Frontal cortex (tissue), 4 donors: ENCODE results near the gene SASS6. TPM values are rescaled to one million over a fixed set of nuclear protein-coding genes. Genes with fewer than 3 reads are reported as not detected.
"Not testable (repeated sequence)": the region's sequence is repeated elsewhere in the genome, so short reads cannot be mapped to it uniquely, and the experiment has no call there.

Experiments used
- DNase-seq, 2 donors: peaks; one replicate each; pipeline ENCODE4 v3.0.0; 2012; ENCODE audit warnings: low spot score in 2 of 2
- FAIRE-seq: peaks from 2 replicates; lab custom pipeline; 2012; peaks lifted over from hg19 to GRCh38; lab: Jason Lieb, UNC
- small RNA-seq: library from RNA; depleted of rRNA; stranded (forward); fragments of <200 nt; gene quantifications from one replicate; pipeline ENCODE3, GENCODE V24; 2014
- total RNA-seq: library from RNA; depleted of rRNA; stranded (reverse); fragments of >200 nt; gene quantifications from one replicate; pipeline ENCODE4 v1.2.3, GENCODE V29; 2014
- donor health status: control.
- donor health status: control.
- donor health status: control.

SASS6 gene
- total RNA-seq, 1 donor from 2014 or later: 4.5 TPM

- DNase-seq (no peak), FAIRE-seq (no peak)
Observed at GRCh38 chr1:100051401-100051800, 81.3 kb downstream of the SASS6 start.

- DNase-seq (no peak), FAIRE-seq (no peak)
Observed at GRCh38 chr1:100050139-100050538, 82.6 kb downstream of the SASS6 start.

GRCh38 chr1:100047235-100047708 is 85.5 kb downstream of the SASS6 start:
- DNase-seq, FAIRE-seq: not testable (repeated sequence)

GRCh38 chr1:100045206-100045605 is 87.5 kb downstream of the SASS6 start:
- no peak for FAIRE-seq
- no peak for DNase-seq

- FAIRE-seq (no peak), DNase-seq (no peak)
Observed at GRCh38 chr1:100039591-100039990, 93.1 kb downstream of the SASS6 start.

GRCh38 chr1:100038660-100039287 is 94.0 kb downstream of the SASS6 start:
- DNase-seq (peak in 1 of 2 donors; percentile 30), FAIRE-seq (no peak)

GRCh38 chr1:100037927-100038659 is 94.6 kb downstream of the SASS6 start:
- FAIRE-seq (no peak), DNase-seq (peak; percentile 92)

GRCh38 chr1:100037656-100037926 is 95.1 kb downstream of the SASS6 start:
- FAIRE-seq: no peak
- DNase-seq: no peak

GRCh38 chr1:100036718-100037655 is 95.7 kb downstream of the SASS6 start:
- FAIRE-seq: no peak
- DNase-seq: no peak

- FAIRE-seq (peak; percentile 42), DNase-seq (peak in 1 of 2 donors; percentile 29)
Observed at GRCh38 chr1:100035214-100035613, 97.5 kb downstream of the SASS6 start.

GRCh38 chr1:100034470-100034869 is 98.3 kb downstream of the SASS6 start:
- FAIRE-seq (no peak), DNase-seq (no peak)

Small RNA genes within 50 kb of the gene (small RNA-seq; reads per million reads assigned to genes)
- not detected for gene AC093019.1

Other genes starting within 250 kb of the SASS6 start
- 31.8 TPM for gene SLC35A3, start 162.9 kb downstream of the SASS6 start, total RNA-seq
- 24.9 TPM for gene TRMT13, start 233 bp upstream of the SASS6 start, total RNA-seq
- 9.0 TPM for gene LRRC39, start 45.3 kb upstream of the SASS6 start, total RNA-seq
- gene DBT, start 116.9 kb upstream of the SASS6 start, total RNA-seq: 6.5 TPM
- gene RTCA, start 133.3 kb upstream of the SASS6 start, total RNA-seq: 69.7 TPM
- gene CDC14A, start 219.6 kb upstream of the SASS6 start, total RNA-seq: 2.9 TPM